Subcutaneous abdominal adipose tissue (tissue), 5 donors: ENCODE data around the gene CFAP126.

Source experiments
- H3K27ac ChIP-seq: one replicate; pipeline ENCODE4 v1.7.0; 2013; ENCODE audit warnings: low read depth, mild to moderate bottlenecking, inconsistent platforms, low read length, moderate library complexity
- H3K27me3 ChIP-seq, 5 donors: one replicate each; pipeline ENCODE4 v1.7.0; 2013; ENCODE audit warnings: low read length in 5 of 5, inconsistent platforms in 1 of 5; ENCODE audit not compliant: control insufficient read depth in 5 of 5, insufficient read depth in 4 of 5
- H3K36me3 ChIP-seq, 5 donors: one replicate each; pipeline ENCODE4 v1.7.0; 2013; ENCODE audit warnings: low read length in 5 of 5; ENCODE audit not compliant: control insufficient read depth in 5 of 5, insufficient read depth in 5 of 5
- H3K4me1 ChIP-seq, 5 donors: one replicate each; pipeline ENCODE4 v1.7.0; 2013; ENCODE audit warnings: low read length in 5 of 5, mild to moderate bottlenecking in 3 of 5, moderate library complexity in 1 of 5; ENCODE audit not compliant: control insufficient read depth in 5 of 5, insufficient read depth in 5 of 5
- H3K4me3 ChIP-seq, 5 donors: one replicate each; pipeline ENCODE4 v1.7.0; 2013; ENCODE audit warnings: low read length in 5 of 5, low read depth in 1 of 5
- H3K9ac ChIP-seq, 5 donors: one replicate each; pipeline ENCODE4 v1.7.0; 2013; ENCODE audit warnings: low read length in 5 of 5, mild to moderate bottlenecking in 4 of 5, moderate library complexity in 3 of 5
- H3K9me3 ChIP-seq, 5 donors: one replicate each; pipeline ENCODE4 v1.7.0; 2013; ENCODE audit warnings: low read length in 5 of 5; ENCODE audit not compliant: control insufficient read depth in 5 of 5
- donor health status: healthy.
- donor health status: healthy.
- donor health status: healthy.
- donor health status: healthy.
- donor health status: healthy.

CFAP126 gene

GRCh38 chr1:161382214-161383019 lies 14.7 kb upstream of the CFAP126 start:
- H3K27me3 ChIP-seq, result no peaks in the 10 kb centered on the region
- peak overlapping the region; percentile 94 for H3K27ac ChIP-seq
- no peaks in the 10 kb centered on the region for H3K36me3 ChIP-seq
- H3K4me3 ChIP-seq, result no peak overlapping the region
- peak overlapping the region in 3 of 5 donors; percentile 12 to 80 (median 65) for H3K9ac ChIP-seq
- H3K4me1 ChIP-seq, result peaks cover 0 to 14% (median 5%) of the 10 kb centered on the region in 5 donors
- H3K9me3 ChIP-seq, result no peaks in the 10 kb centered on the region

DNA sequence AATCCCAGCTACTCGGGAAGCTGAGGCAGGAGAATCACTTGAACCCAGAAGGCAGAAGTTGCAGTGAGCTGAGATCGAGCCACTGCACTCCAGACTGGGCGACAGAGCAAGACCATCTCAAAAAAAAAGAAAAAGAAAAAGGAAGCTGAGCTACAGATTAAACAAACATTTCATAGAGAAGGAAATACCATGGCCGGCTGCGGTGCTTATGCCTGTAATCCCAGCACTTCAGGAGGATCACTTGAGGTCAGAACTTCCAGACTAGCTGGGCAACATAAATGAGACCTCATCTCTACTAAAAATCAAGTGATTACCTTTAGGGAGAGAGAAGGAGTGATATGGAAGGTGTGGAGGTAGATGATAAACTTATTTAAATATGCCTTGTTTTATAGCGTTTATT lies 14.0 kb upstream of the CFAP126 start:
- Histone ChIP-seq H3K36me3 (no peaks in the 10 kb centered on the region), H3K27ac (no peak overlapping the region), H3K9ac (peak overlapping the region in 2 of 5 donors; percentile 30 to 80), H3K4me1 (peaks cover 0 to 14% (median 5%) of the 10 kb centered on the region in 5 donors), H3K4me3 (no peak overlapping the region), H3K9me3 (no peaks in the 10 kb centered on the region), H3K27me3 (no peaks in the 10 kb centered on the region)

DNA sequence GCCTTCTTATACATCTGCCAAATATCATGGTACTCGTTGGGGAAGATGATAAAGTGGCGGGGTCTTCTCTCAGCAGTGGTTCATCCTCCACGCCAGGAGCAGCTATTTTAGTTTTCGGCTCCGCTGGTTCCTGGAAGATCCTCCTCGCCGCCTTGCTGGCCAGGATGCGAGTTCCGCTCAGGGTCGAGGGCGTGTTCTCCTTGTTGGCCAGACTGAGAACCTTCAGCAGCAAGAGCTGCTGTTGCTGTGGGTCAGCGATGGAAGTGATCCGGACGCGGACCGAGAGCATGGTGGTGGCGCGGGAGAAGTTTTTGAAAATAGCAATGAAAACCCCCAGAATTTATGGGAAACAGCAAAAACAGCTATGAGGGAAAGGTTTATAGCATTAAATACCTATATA lies 11.4 kb upstream of the CFAP126 start:
- H3K4me3 ChIP-seq, result peak overlapping the region in 1 of 5 donors; percentile 39
- H3K9ac ChIP-seq, result peak overlapping the region in 2 of 5 donors; percentile 41 to 45
- no peaks in the 10 kb centered on the region for H3K36me3 ChIP-seq
- H3K27ac ChIP-seq, result no peak overlapping the region
- no peaks in the 10 kb centered on the region for H3K27me3 ChIP-seq
- no peaks in the 10 kb centered on the region for H3K9me3 ChIP-seq
- peaks cover 0 to 14% (median 5%) of the 10 kb centered on the region in 5 donors for H3K4me1 ChIP-seq

DNA sequence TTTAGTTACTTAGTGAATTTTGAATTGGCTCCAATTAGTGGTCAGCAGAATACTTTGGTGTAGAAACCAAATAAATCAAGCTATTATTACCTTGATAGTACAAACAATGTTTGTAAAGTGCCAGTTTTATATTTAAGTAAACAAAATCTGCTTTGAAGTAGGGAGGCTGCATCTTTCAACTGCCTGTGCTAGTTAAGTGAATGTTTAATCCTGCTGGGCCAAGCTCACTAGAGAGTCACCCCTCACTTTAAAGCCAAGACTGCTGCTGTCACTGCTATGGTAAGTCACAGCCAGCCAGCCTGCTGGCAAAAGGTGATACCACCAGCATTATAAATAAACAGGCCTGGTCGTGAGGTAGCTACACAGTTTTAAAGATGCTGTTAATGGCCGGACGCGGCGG lies 10.3 kb upstream of the CFAP126 start:
- H3K27me3 ChIP-seq, result no peaks in the 10 kb centered on the region

GRCh38 chr1:161374373-161374772 lies 6.7 kb upstream of the CFAP126 start:
- H3K9ac ChIP-seq, result no peak overlapping the region
- H3K9me3 ChIP-seq, result no peaks in the 10 kb centered on the region

More for the DNA sequence above, 10.3 kb upstream of the CFAP126 start:
- Histone ChIP-seq H3K4me1 (peaks cover 0 to 8% (median 5%) of the 10 kb centered on the region in 5 donors), H3K27ac (no peak overlapping the region), H3K36me3 (no peaks in the 10 kb centered on the region), H3K9me3 (no peaks in the 10 kb centered on the region), H3K9ac (peak overlapping the region in 1 of 5 donors; percentile 2), H3K4me3 (no peak overlapping the region)

GRCh38 chr1:161373442-161373841 lies 5.8 kb upstream of the CFAP126 start:
- Histone ChIP-seq H3K27me3 (no peaks in the 10 kb centered on the region), H3K9me3 (no peaks in the 10 kb centered on the region), H3K9ac (no peak overlapping the region), H3K4me1 (no peaks in the 10 kb centered on the region), H3K36me3 (no peaks in the 10 kb centered on the region), H3K4me3 (no peak overlapping the region), H3K27ac (no peak overlapping the region)

More at GRCh38 chr1:161374373-161374772, 6.7 kb upstream of the CFAP126 start:
- H3K36me3 ChIP-seq, result no peaks in the 10 kb centered on the region
- no peak overlapping the region for H3K4me3 ChIP-seq
- no peaks in the 10 kb centered on the region for H3K4me1 ChIP-seq
- no peak overlapping the region for H3K27ac ChIP-seq
- H3K27me3 ChIP-seq, result no peaks in the 10 kb centered on the region

DNA sequence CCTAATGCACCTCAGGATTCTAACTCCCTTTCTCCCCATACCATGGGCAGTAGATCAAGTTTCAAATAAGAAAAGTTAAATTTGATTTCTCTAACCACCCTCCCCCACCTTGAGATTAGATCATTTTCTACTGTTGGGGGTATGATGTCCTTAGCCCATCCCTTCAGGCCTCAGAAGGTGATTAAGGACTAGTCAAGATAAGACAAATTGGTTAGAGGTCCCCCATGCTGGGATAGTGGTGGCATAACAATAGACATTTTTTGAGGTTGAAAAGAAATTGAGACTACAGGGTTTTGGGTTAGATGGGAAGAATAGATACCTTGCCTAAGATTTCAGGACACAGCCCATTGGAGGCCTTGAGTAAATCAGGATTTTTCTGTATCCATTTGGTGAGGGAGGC lies 2.5 kb downstream of the CFAP126 start:
- Histone ChIP-seq H3K9me3 (no peaks in the 10 kb centered on the region), H3K27me3 (no peaks in the 10 kb centered on the region), H3K4me3 (no peak overlapping the region), H3K27ac (no peak overlapping the region), H3K9ac (no peak overlapping the region), H3K4me1 (peaks cover 0 to 7% (median 3%) of the 10 kb centered on the region in 5 donors), H3K36me3 (peaks cover 8 to 38% (median 15%) of the 10 kb centered on the region in 5 donors)

GRCh38 chr1:161364332-161364731 lies 3.3 kb downstream of the CFAP126 start:
- Histone ChIP-seq H3K36me3 (peaks cover 8 to 38% (median 15%) of the 10 kb centered on the region in 5 donors), H3K9me3 (no peaks in the 10 kb centered on the region), H3K4me3 (no peak overlapping the region), H3K4me1 (peaks cover 0 to 12% (median 7%) of the 10 kb centered on the region in 5 donors), H3K9ac (no peak overlapping the region), H3K27ac (no peak overlapping the region), H3K27me3 (no peaks in the 10 kb centered on the region)

GRCh38 chr1:161359291-161359690 lies 8.4 kb downstream of the CFAP126 start:
- peaks cover 5 to 28% (median 11%) of the 10 kb centered on the region in 5 donors for H3K36me3 ChIP-seq
- H3K4me3 ChIP-seq, result no peak overlapping the region
- no peaks in the 10 kb centered on the region for H3K27me3 ChIP-seq
- no peaks in the 10 kb centered on the region for H3K9me3 ChIP-seq
- no peak overlapping the region for H3K27ac ChIP-seq
- H3K4me1 ChIP-seq, result peaks cover 0 to 9% (median 0%) of the 10 kb centered on the region in 5 donors
- no peak overlapping the region for H3K9ac ChIP-seq

DNA sequence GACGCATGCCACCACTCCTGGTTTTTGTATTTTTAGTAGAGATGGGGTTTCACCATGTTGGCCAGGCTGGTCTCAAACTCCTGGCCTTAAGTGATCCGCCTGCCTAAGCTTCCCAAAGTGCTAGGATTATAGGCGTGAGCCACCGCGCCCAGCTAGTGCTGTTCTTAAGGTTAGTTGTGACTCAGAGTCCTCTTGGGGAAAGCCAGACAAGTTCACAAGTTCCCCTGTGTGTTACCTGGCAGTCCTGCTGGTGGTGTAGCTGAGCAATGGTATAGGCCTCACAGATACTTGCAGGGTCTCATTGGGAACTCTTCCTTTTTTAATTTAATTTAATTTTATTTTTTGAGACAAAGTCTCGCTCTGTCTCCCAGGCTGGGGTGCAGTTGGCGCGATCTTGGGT lies 10.6 kb downstream of the CFAP126 start:
- no peaks in the 10 kb centered on the region for H3K27me3 ChIP-seq
- no peak overlapping the region for H3K27ac ChIP-seq
- no peaks in the 10 kb centered on the region for H3K9me3 ChIP-seq
- peaks cover 0 to 14% (median 10%) of the 10 kb centered on the region in 5 donors for H3K36me3 ChIP-seq
- no peak overlapping the region for H3K4me3 ChIP-seq
- H3K9ac ChIP-seq, result no peak overlapping the region
- peaks cover 0 to 9% (median 0%) of the 10 kb centered on the region in 5 donors for H3K4me1 ChIP-seq
